Omental fat pad (tissue), 4 donors: ENCODE measurements around the gene INSIG2. TPM values are rescaled to one million over a fixed set of nuclear protein-coding genes. Genes with fewer than 3 reads are reported as not detected.

Experiments
- ATAC-seq: fragments of 150-250 bp; one replicate; pipeline ENCODE4 v1.9.1; 2016; ENCODE audit warnings: mild to moderate bottlenecking, moderate library complexity; ENCODE audit not compliant: low FRiP score
- DNase-seq: peaks from one replicate; pipeline ENCODE4 v3.0.0-alpha.2; 2019; ENCODE audit warnings: low spot score
- CTCF ChIP-seq, 3 donors: fragments of 450-650 bp; IDR thresholded peaks; one replicate each; pipeline ENCODE4 v1.5.1; 2016 to 2017; ENCODE audit warnings: antibody characterized with exemption in 3 of 3, mild to moderate bottlenecking in 3 of 3, moderate library complexity in 2 of 3
- total RNA-seq, 4 donors: library from RNA; depleted of rRNA; stranded (reverse); fragments of >200 nt; gene quantifications; one replicate each; pipeline ENCODE4 v1.1.0, GENCODE V29; 2016

The INSIG2 gene
- total RNA-seq, 4 donors from 2014 or later = 5.3 to 15.9 (median 9.7) TPM

GRCh38 chr2:118154176-118154575 lies 65.9 kb downstream of the INSIG2 start:
- TF ChIP-seq CTCF (IDR thresholded peaks at IDR 0.05) = no peak
- ATAC-seq (no peak), DNase-seq (no peak)

Other genes with a start within 250 kb of the INSIG2 start
- gene CCDC93, start 74.4 kb upstream of the INSIG2 start, total RNA-seq = 10 to 100 TPM; 21.4 to 34.8 (median 22.3) TPM